A549 treated with DMSO at 1 μM for 4 hours (cell line): ENCODE data around the gene BRF1. TPM values are rescaled to one million over a fixed set of nuclear protein-coding genes. Genes with fewer than 3 reads are reported as not detected.

ENCODE experiments used
- total RNA-seq: library from RNA; stranded (reverse); fragments of 200-300 nt; extraction: Qiagen RNA extraction; gene quantifications from 5 replicates; pipeline ENCODE4 v1.2.3, GENCODE V29; 2022; ENCODE audit warnings: low read depth

The BRF1 gene
- 22.9 to 29.2 TPM (median 27.0 TPM) in 5 replicates for total RNA-seq

DNA sequence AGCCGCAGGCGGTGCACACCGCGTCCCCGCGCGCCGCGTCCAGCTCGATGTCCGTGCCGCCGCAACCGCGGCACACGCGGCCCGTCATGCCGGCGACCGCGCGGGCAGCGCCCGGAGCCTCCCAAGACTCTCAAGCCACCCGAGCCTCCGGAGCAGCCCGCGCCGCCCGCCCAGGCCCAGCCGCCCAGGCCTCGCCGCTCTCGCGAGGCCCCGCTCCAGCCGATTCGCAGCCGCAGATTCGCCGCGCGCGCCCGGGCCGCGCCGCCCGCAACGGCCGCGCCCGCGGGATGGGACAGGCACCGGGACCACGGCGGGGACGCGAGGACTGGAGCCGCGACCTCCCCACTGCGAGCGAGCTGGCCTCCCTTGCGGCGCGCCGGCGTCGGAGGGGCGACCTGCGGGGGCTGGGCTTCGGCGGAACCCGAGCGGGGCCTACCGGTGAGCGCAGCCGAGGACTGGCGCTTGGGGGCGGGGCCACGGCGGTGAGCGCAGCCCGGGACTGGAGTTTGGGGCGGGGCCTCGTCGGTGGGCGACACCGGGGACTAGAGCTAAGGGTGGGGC lies at the start of gene BRF1:
BRF1 (minus strand) TSS at position 460 of the 561 bp plus-strand sequence; CDS start at position 88, 372 bp downstream.

DNA sequence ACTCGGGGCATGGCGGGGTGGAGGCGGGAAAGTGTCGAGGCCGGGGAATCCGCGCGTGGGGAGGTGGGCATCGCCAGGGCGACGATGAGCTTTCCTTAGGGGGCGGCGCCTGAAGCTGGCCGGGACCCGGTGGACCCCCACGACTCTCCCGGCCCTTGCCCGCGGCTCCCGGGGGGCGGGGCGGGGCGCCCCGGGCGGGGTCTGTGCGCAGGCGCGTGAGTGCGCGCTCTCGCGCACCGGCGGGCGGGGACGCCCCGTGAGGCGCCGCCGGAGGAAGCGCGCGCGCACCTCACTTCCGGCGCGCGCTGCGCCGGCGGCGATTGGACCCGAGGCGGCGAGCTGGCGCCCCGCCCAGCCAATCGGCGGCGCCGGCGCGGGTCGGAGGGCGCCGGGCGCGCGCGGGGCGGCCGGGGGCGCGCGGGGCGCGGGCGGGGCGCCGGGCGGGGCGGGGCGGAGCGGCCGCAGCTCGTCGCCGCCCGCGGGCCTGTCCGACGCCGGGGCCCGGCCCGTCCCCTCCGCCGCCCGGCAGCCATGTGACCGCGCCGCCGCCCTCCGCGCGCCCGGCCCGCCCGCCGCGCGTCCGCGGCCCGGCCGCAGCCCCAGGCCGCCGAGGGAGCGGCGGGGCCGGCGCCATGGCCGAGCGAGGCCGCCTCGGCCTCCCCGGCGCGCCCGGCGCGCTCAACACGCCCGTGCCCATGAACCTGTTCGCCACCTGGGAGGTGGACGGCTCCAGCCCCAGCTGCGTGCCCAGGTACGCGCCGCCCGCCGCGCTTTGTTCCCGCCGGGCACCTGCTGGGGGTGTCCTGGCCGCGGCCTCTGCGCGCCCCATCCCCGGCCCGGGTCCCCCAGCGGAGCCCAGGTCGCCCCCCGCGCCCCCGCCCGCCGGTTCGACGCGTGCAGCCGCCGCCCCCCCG lies 13.7 kb upstream of the BRF1 start, which contains the start of gene PACS2:
PACS2 (plus strand) TSS at position 462 of the 914 bp plus-strand sequence; CDS start at position 633, 171 bp downstream.

DNA sequence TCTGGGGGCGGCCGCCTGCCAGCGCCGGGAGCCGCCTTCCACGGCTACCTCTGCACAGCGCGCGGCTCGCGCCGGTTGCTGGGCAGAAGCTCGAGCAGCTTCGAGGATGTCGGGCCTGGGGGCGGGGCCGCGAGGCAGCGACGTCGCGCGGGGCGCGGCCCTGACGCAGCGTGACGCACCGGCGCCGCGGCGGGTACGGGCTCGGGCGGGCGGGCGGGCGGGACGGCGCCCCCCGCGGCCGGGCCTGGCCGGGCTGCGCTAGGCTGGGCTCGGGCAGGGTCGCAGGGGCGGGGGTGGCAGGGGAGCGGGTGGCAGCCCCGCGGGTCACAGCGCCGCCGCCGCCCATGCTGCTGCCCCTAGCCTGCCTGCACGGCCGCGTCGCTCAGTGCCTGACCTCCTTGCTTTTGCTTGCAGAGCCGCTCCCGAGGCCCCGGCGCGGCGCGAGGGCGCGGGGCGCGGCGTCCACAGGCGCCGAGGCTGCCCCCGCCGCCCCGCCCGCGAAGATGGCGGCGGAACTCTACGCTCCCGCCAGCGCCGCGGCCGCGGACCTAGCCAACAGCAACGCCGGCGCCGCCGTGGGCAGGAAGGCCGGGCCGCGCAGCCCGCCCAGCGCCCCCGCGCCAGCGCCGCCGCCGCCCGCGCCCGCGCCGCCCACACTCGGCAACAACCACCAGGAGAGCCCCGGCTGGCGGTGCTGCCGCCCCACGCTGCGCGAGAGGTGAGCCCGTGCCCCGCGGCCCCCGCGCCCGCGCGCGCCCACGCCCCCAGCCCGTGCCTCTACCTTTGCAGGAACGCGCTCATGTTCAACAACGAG lies 52.2 kb downstream of the BRF1 start, which contains the start of gene BTBD6:
BTBD6 (plus strand) TSS at position 166 of the 814 bp plus-strand sequence; CDS start at position 345, 179 bp downstream.

GRCh38 chr14:105180592-105181548 lies 119.9 kb downstream of the BRF1 start, which contains the start of gene NUDT14:
Gene NUDT14 (minus strand): TSS chr14:105181312. CDS start chr14:105181209, 103 bp downstream.

DNA sequence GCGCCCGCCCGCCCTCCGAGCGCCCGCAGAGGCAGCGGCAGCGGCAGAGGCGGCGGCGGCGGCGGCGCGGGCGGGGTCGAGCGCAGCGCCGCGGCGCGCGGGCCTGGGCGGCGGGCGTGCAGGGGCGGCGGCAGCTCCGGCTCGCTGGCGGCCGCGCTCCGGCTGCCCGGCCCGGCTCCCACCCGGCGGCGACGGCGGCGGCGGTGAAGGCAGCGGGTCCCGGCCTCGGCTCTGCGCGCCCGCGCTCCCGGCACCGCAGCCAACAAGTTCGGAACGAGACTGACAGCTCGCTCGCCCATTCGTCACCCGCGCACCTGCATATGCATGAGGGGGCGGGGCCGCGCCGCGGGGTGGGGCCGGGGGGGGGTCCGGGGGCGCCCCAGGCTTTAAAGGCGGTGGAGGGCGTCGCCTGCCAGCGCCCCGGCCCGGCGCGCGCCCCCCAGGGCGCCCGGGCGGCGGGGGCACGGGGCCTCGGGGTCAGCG lies 132.3 kb downstream of the BRF1 start, which contains the start of gene JAG2:
JAG2 (minus strand) TSS at position 281 of the 483 bp plus-strand sequence. CDS start 356 bp downstream, outside the sequence.

Other genes starting within 250 kb of the BRF1 start
- gene GPR132, start 235.6 kb downstream of the BRF1 start, total RNA-seq: 0.41 to 0.71 TPM (median 0.67 TPM) in 5 replicates
- 16.4 to 27.3 TPM (median 21.3 TPM) in 5 replicates for gene JAG2, start 132.2 kb downstream of the BRF1 start, total RNA-seq
- 19.8 to 46.4 TPM (median 36.6 TPM) in 5 replicates for gene NUDT14, start 119.7 kb downstream of the BRF1 start, total RNA-seq
- gene BTBD6, start 52.5 kb downstream of the BRF1 start, total RNA-seq: 30.6 to 43.7 TPM (median 39.1 TPM) in 5 replicates
- gene PACS2, start 13.7 kb upstream of the BRF1 start, total RNA-seq: 19.4 to 30.0 TPM (median 26.9 TPM) in 5 replicates
- gene TEX22, start 97.5 kb upstream of the BRF1 start, total RNA-seq: 0.08 to 0.41 TPM (median 0.20 TPM) in 5 replicates
- gene MTA1, start 118.8 kb upstream of the BRF1 start, total RNA-seq: 50.4 to 87.3 TPM (median 79.6 TPM) in 5 replicates
- gene CRIP2, start 173.8 kb upstream of the BRF1 start, total RNA-seq: 101 to 165 TPM (median 142 TPM) in 5 replicates
- gene CRIP1, start 185.9 kb upstream of the BRF1 start, total RNA-seq: 1,543 to 1,873 TPM (median 1,721 TPM) in 5 replicates
- 30.6 to 51.7 TPM (median 41.9 TPM) in 5 replicates for gene TEDC1, start 190.2 kb upstream of the BRF1 start, total RNA-seq
- gene TMEM121, start 225.6 kb upstream of the BRF1 start, total RNA-seq: 2.7 to 9.5 TPM (median 7.3 TPM) in 5 replicates